ENCODE results near the gene SLC9A5. TPM values are rescaled to one million over a fixed set of nuclear protein-coding genes. Genes with fewer than 3 reads are reported as not detected.

The SLC9A5 gene
- total RNA-seq, 4 donors from 2014 or later, result 0.55 to 4.5 (median 1.5) TPM

DNA sequence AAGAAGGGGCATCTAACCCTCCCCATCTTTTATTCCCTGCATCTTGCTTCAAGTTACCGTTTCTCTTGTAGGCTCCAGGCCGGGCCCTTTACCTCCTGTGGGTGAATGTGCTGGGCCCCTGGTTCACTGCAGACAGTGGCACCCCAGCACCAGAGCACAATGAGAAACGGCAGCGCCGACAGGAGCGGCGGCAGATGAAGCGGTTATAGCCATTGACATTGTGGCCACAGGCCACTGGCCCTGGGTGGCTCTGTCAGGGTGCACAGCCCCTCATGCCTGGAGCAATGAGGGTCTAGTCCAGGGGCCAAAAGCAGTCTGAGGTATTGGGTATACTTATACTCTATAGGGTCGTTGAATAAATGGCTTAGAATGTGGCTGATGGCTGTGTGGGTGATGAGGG, 19.9 kb upstream of the SLC9A5 start:
- Histone ChIP-seq H3K36me3 (peaks cover 0 to 18% (median 9%) of the 10 kb centered on the region in 4 donors), H3K4me3 (no peak overlapping the region), H3K9me3 (no peaks in the 10 kb centered on the region), H3K27me3 (no peaks in the 10 kb centered on the region), H3K27ac (no peak overlapping the region), H3K4me1 (peaks cover 7 to 21% (median 16%) of the 10 kb centered on the region in 4 donors)
- in situ Hi-C loops (cut with MboI; ENCODE audit: low pct_ligation_motif_present in 1 of 4, low pct_unique_long_range_greater_than_20kb in 1 of 4, low sequenced_read_pairs in 3 of 4), result no loop called here
- intact Hi-C loops (cut with DNase I; ENCODE audit: low total_unique reads), result no loop called here
- TF ChIP-seq, protein P1, sequence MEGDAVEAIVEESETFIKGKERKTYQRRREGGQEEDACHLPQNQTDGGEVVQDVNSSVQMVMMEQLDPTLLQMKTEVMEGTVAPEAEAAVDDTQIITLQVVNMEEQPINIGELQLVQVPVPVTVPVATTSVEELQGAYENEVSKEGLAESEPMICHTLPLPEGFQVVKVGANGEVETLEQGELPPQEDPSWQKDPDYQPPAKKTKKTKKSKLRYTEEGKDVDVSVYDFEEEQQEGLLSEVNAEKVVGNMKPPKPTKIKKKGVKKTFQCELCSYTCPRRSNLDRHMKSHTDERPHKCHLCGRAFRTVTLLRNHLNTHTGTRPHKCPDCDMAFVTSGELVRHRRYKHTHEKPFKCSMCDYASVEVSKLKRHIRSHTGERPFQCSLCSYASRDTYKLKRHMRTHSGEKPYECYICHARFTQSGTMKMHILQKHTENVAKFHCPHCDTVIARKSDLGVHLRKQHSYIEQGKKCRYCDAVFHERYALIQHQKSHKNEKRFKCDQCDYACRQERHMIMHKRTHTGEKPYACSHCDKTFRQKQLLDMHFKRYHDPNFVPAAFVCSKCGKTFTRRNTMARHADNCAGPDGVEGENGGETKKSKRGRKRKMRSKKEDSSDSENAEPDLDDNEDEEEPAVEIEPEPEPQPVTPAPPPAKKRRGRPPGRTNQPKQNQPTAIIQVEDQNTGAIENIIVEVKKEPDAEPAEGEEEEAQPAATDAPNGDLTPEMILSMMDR (IDR thresholded peaks at IDR 0.05), result no peak
- TF ChIP-seq POLR2AphosphoS5 (IDR thresholded peaks at IDR 0.05) (no peak), EP300 (IDR thresholded peaks at IDR 0.05; ENCODE audit: low read depth) (no peak), POLR2A (IDR thresholded peaks at IDR 0.05) (no peak)
- DNase-seq, result no peak
- 50 to 78% methylated on average over 1 to 9 of the region's 9 CpGs for WGBS, 2 donors (ENCODE audit: low coverage in 1 of 2)

- in situ Hi-C loops (cut with MboI; ENCODE audit: low pct_ligation_motif_present in 1 of 4, low pct_unique_long_range_greater_than_20kb in 1 of 4, low sequenced_read_pairs in 3 of 4) (no loop called here), intact Hi-C loops (cut with DNase I; ENCODE audit: low total_unique reads) (no loop called here)
- 92% methylated on average over 32 of the region's 32 CpGs; no CpG with 5 or more reads in 1 of the 2 donors for WGBS, 2 donors (ENCODE audit: low coverage in 1 of 2)
- DNase-seq, result no peak
- H3K9me3 ChIP-seq, result no peaks in the 10 kb centered on the region
- H3K27ac ChIP-seq, result no peak overlapping the region
- peaks cover 7 to 21% (median 16%) of the 10 kb centered on the region in 4 donors for H3K4me1 ChIP-seq
- TF ChIP-seq, protein P1 (IDR thresholded peaks at IDR 0.05), result no peak
- peak in 1 of 3 donors; percentile 5 for TF ChIP-seq POLR2AphosphoS5 (IDR thresholded peaks at IDR 0.05)
- peaks cover 0 to 23% (median 9%) of the 10 kb centered on the region in 4 donors for H3K36me3 ChIP-seq
- no peaks in the 10 kb centered on the region for H3K27me3 ChIP-seq
- no peak overlapping the region for H3K4me3 ChIP-seq
Measured at GRCh38 chr16:67229906-67230808, 18.6 kb upstream of the SLC9A5 start.

GRCh38 chr16:67230809-67231660, 17.7 kb upstream of the SLC9A5 start:
- TF ChIP-seq EP300 (IDR thresholded peaks at IDR 0.05; ENCODE audit: low read depth), result no peak
- TF ChIP-seq, protein P1 (IDR thresholded peaks at IDR 0.05), result no peak
- no peak for TF ChIP-seq POLR2A (IDR thresholded peaks at IDR 0.05)
- TF ChIP-seq POLR2AphosphoS5 (IDR thresholded peaks at IDR 0.05), result no peak
- Histone ChIP-seq H3K36me3 (peaks cover 0 to 26% (median 9%) of the 10 kb centered on the region in 4 donors), H3K4me3 (no peak overlapping the region)

GRCh38 chr16:67233596-67233995, 15.2 kb upstream of the SLC9A5 start:
- TF ChIP-seq POLR2A (IDR thresholded peaks at IDR 0.05) (no peak), POLR2AphosphoS5 (IDR thresholded peaks at IDR 0.05) (no peak), EP300 (IDR thresholded peaks at IDR 0.05; ENCODE audit: low read depth) (no peak)
- TF ChIP-seq, protein P1 (IDR thresholded peaks at IDR 0.05), result no peak
- H3K36me3 ChIP-seq, result peaks cover 0 to 44% (median 18%) of the 10 kb centered on the region in 4 donors
- H3K4me3 ChIP-seq, result no peak overlapping the region
- no peaks in the 10 kb centered on the region for H3K27me3 ChIP-seq
- no peaks in the 10 kb centered on the region for H3K4me1 ChIP-seq
- no peak for DNase-seq
- in situ Hi-C loops (cut with MboI; ENCODE audit: low pct_ligation_motif_present in 1 of 4, low pct_unique_long_range_greater_than_20kb in 1 of 4, low sequenced_read_pairs in 3 of 4) (no loop called here), intact Hi-C loops (cut with DNase I; ENCODE audit: low total_unique reads) (no loop called here)
- 78% methylated on average over 7 of the region's 7 CpGs; no CpG with 5 or more reads in 1 of the 2 donors for WGBS, 2 donors (ENCODE audit: low coverage in 1 of 2)
- H3K27ac ChIP-seq, result no peak overlapping the region
- no peaks in the 10 kb centered on the region for H3K9me3 ChIP-seq

More at GRCh38 chr16:67230809-67231660, 17.7 kb upstream of the SLC9A5 start:
- intact Hi-C loops (cut with DNase I; ENCODE audit: low total_unique reads) (no loop called here), in situ Hi-C loops (cut with MboI; ENCODE audit: low pct_ligation_motif_present in 1 of 4, low pct_unique_long_range_greater_than_20kb in 1 of 4, low sequenced_read_pairs in 3 of 4) (no loop called here)
- no peaks in the 10 kb centered on the region for H3K27me3 ChIP-seq
- DNase-seq, result no peak
- no peak overlapping the region for H3K27ac ChIP-seq
- 93% methylated on average over 10 of the region's 12 CpGs; no CpG with 5 or more reads in 1 of the 2 donors for WGBS, 2 donors (ENCODE audit: low coverage in 1 of 2)
- no peaks in the 10 kb centered on the region for H3K9me3 ChIP-seq
- peaks cover 7 to 17% (median 15%) of the 10 kb centered on the region in 4 donors for H3K4me1 ChIP-seq

All from transverse colon (tissue), 4 donors.